ENCODE data around the gene NAT16. TPM values are rescaled to one million over a fixed set of nuclear protein-coding genes. Genes with fewer than 3 reads are reported as not detected.

Gene NAT16
- total RNA-seq, 4 donors from 2014 or later: not detected

GRCh38 chr7:101185258-101185839, 5.3 kb upstream of the NAT16 start:
- H3K4me3 ChIP-seq: no peak overlapping the region
- WGBS: 54% methylated on average over 5 of the region's 5 CpGs
- no peak for TF ChIP-seq POLR2A (IDR thresholded peaks at IDR 0.05; ENCODE audit: low read depth)
- TF ChIP-seq POLR2AphosphoS5 (IDR thresholded peaks at IDR 0.05): no peak
- no peak for TF ChIP-seq EP300 (IDR thresholded peaks at IDR 0.05)
- TF ChIP-seq CTCF (IDR thresholded peaks at IDR 0.05): no peak
- H3K27ac ChIP-seq (replicated peaks in 1 of 4): no peak overlapping the region
- H3K27me3 ChIP-seq: peaks cover 2 to 69% (median 14%) of the 10 kb centered on the region in 4 donors
- DNase-seq (ENCODE audit: extremely low spot score): no peak
- H3K4me1 ChIP-seq: peaks cover 0 to 4% (median under 1%) of the 10 kb centered on the region in 4 donors
- H3K9me3 ChIP-seq: no peaks in the 10 kb centered on the region
- intact Hi-C loops (cut with DNase I): no loop called here
- no peaks in the 10 kb centered on the region for H3K36me3 ChIP-seq

- Histone ChIP-seq H3K27me3 (peaks cover 10 to 99% (median 62%) of the 10 kb centered on the region in 4 donors), H3K9me3 (no peaks in the 10 kb centered on the region), H3K36me3 (no peaks in the 10 kb centered on the region), H3K4me3 (peak overlapping the region in 1 of 4 donors; percentile 14), H3K27ac (replicated peaks in 1 of 4) (no peak overlapping the region), H3K4me1 (peaks cover 6 to 20% (median 17%) of the 10 kb centered on the region in 4 donors)
- intact Hi-C loops (cut with DNase I): no loop called here
- TF ChIP-seq CTCF (IDR thresholded peaks at IDR 0.05) (no peak), POLR2AphosphoS5 (IDR thresholded peaks at IDR 0.05) (no peak), POLR2A (IDR thresholded peaks at IDR 0.05; ENCODE audit: low read depth) (no peak), EP300 (IDR thresholded peaks at IDR 0.05) (no peak)
- 10% methylated on average over 2 of the region's 27 CpGs for WGBS
- no peak for DNase-seq (ENCODE audit: extremely low spot score)
Measured at GRCh38 chr7:101179713-101180112, 380 bp downstream of the NAT16 start.

GRCh38 chr7:101179117-101179516, 976 bp downstream of the NAT16 start:
- peaks cover 10 to 99% (median 68%) of the 10 kb centered on the region in 4 donors for H3K27me3 ChIP-seq
- H3K36me3 ChIP-seq: no peaks in the 10 kb centered on the region
- intact Hi-C loops (cut with DNase I): no loop called here
- WGBS: 3% methylated on average over 20 of the region's 20 CpGs
- no peak overlapping the region for H3K27ac ChIP-seq (replicated peaks in 1 of 4)
- no peak for DNase-seq (ENCODE audit: extremely low spot score)
- H3K9me3 ChIP-seq: no peaks in the 10 kb centered on the region
- TF ChIP-seq POLR2A (IDR thresholded peaks at IDR 0.05; ENCODE audit: low read depth) (no peak), CTCF (IDR thresholded peaks at IDR 0.05) (no peak)
- peak overlapping the region in 1 of 4 donors; percentile 14 for H3K4me3 ChIP-seq
- peaks cover 10 to 25% (median 21%) of the 10 kb centered on the region in 4 donors for H3K4me1 ChIP-seq

- H3K4me1 ChIP-seq: peaks cover 25 to 40% (median 35%) of the 10 kb centered on the region in 4 donors
- no peaks in the 10 kb centered on the region for H3K36me3 ChIP-seq
- WGBS: 79% methylated on average over 2 of the region's 2 CpGs
- H3K27ac ChIP-seq (replicated peaks in 1 of 4): no peak overlapping the region
- peaks cover 19 to 100% (median 82%) of the 10 kb centered on the region in 4 donors for H3K27me3 ChIP-seq
- H3K4me3 ChIP-seq: no peak overlapping the region
- H3K9me3 ChIP-seq: no peaks in the 10 kb centered on the region
- TF ChIP-seq POLR2AphosphoS5 (IDR thresholded peaks at IDR 0.05): no peak
- TF ChIP-seq CTCF (IDR thresholded peaks at IDR 0.05): no peak
- no peak for TF ChIP-seq EP300 (IDR thresholded peaks at IDR 0.05)
- no peak for TF ChIP-seq POLR2A (IDR thresholded peaks at IDR 0.05; ENCODE audit: low read depth)
- no peak for DNase-seq (ENCODE audit: extremely low spot score)
- intact Hi-C loops (cut with DNase I): no loop called here
Measured at GRCh38 chr7:101177644-101178043, 2.4 kb downstream of the NAT16 start.

GRCh38 chr7:101175664-101176063, 4.4 kb downstream of the NAT16 start:
- no peak overlapping the region for H3K27ac ChIP-seq (replicated peaks in 1 of 4)
- no peak for TF ChIP-seq CTCF (IDR thresholded peaks at IDR 0.05)
- no peak for TF ChIP-seq POLR2A (IDR thresholded peaks at IDR 0.05; ENCODE audit: low read depth)
- TF ChIP-seq POLR2AphosphoS5 (IDR thresholded peaks at IDR 0.05): no peak
- no peak for TF ChIP-seq EP300 (IDR thresholded peaks at IDR 0.05)
- intact Hi-C loops (cut with DNase I): no loop called here
- H3K4me1 ChIP-seq: peaks cover 35 to 54% (median 46%) of the 10 kb centered on the region in 4 donors
- peaks cover 24 to 100% (median 91%) of the 10 kb centered on the region in 4 donors for H3K27me3 ChIP-seq
- no peak for DNase-seq (ENCODE audit: extremely low spot score)
- WGBS: 33% methylated on average over 3 of the region's 3 CpGs
- no peak overlapping the region for H3K4me3 ChIP-seq
- no peaks in the 10 kb centered on the region for H3K36me3 ChIP-seq
- no peaks in the 10 kb centered on the region for H3K9me3 ChIP-seq

Measured in esophagus muscularis mucosa (tissue), 4 donors.